Endodermal cell (in vitro differentiated cells): ENCODE results near the gene ZBED5. TPM values are rescaled to one million over a fixed set of nuclear protein-coding genes. Genes with fewer than 3 reads are reported as not detected.

Source experiments
- DNase-seq: peaks from one replicate; pipeline ENCODE4 v3.0.0-alpha.2; 2017
- H3K27ac ChIP-seq: 2 replicates; pipeline ENCODE4 v1.5.1; 2013; ENCODE audit warnings: mild to moderate bottlenecking, low read depth, low read length, moderate library complexity
- H3K27me3 ChIP-seq: 2 replicates; pipeline ENCODE4 v1.6.1; 2013; ENCODE audit warnings: mild to moderate bottlenecking, low read length, moderate library complexity; ENCODE audit not compliant: insufficient read depth, control insufficient read depth, poor library complexity, severe bottlenecking
- H3K36me3 ChIP-seq: 2 replicates; pipeline ENCODE4 v1.7.0; 2013; ENCODE audit warnings: mild to moderate bottlenecking, low read length, moderate library complexity; ENCODE audit not compliant: control insufficient read depth, insufficient read depth
- H3K4me1 ChIP-seq: one replicate; pipeline ENCODE4 v1.7.0; 2013; ENCODE audit warnings: low read length; ENCODE audit not compliant: control insufficient read depth, insufficient read depth
- H3K4me3 ChIP-seq: 2 replicates; pipeline ENCODE4 v1.5.1; 2013; ENCODE audit warnings: mild to moderate bottlenecking, low read length, moderate library complexity
- H3K9ac ChIP-seq: 2 replicates; pipeline ENCODE4 v1.6.1; 2013; ENCODE audit warnings: mild to moderate bottlenecking, low read length, moderate library complexity; ENCODE audit not compliant: poor library complexity, severe bottlenecking; ENCODE audit errors: extremely low read depth
- H3K9me3 ChIP-seq: 2 replicates; pipeline ENCODE4 v1.6.1; 2013; ENCODE audit warnings: mild to moderate bottlenecking, low read length, moderate library complexity; ENCODE audit not compliant: control insufficient read depth
- H3K27ac Mint-ChIP-seq: 2 replicates; pipeline ENCODE4 v1.8.0; 2020; ENCODE audit warnings: mixed read lengths
- H3K27me3 Mint-ChIP-seq: 2 replicates; pipeline ENCODE4 v1.8.0; 2021; ENCODE audit warnings: mild to moderate bottlenecking, mixed read lengths; ENCODE audit not compliant: insufficient read depth
- H3K36me3 Mint-ChIP-seq: 2 replicates; pipeline ENCODE4 v1.8.0; 2020; ENCODE audit warnings: low read depth, mixed read lengths
- H3K4me1 Mint-ChIP-seq: 2 replicates; pipeline ENCODE4 v1.8.0; 2020; ENCODE audit warnings: mixed read lengths
- H3K4me3 Mint-ChIP-seq: 2 replicates; pipeline ENCODE4 v1.8.0; 2020; ENCODE audit warnings: mild to moderate bottlenecking, moderate library complexity, mixed read lengths
- H3K9me3 Mint-ChIP-seq: 2 replicates; pipeline ENCODE4 v1.8.0; 2020; ENCODE audit warnings: mild to moderate bottlenecking, mixed read lengths
- WGBS, 2 experiments: methylation state at CpG; one replicate each; pipeline versions ENCODE4 v1.1.5 to v1.1.7; 2013; ENCODE audit warnings: missing lambda C conversion rate in 2 of 2, mixed read lengths in 1 of 2; ENCODE audit not compliant: insufficient coverage in 1 of 2, insufficient read length in 1 of 2; 5-methylcytosine and 5-hydroxymethylcytosine counted together
- total RNA-seq, 2 donors: library from RNA; stranded (reverse); fragmentation: NEBNext Ultra II Directional in 1 of 2; extraction: Animal tissue kit (Norgen Biotek cat#: 25700) in 1 of 2; gene quantifications; 2 replicates in 1 of 2; 3 replicates in 1 of 2; pipeline ENCODE4 v1.2.1, GENCODE V29; 2021
- TF ChIP-seq, protein P1 (sequence below): fragments of 200-600 bp; sonication (generic); conservative IDR thresholded peaks from 2 replicates; pipeline ENCODE4 v1.5.0; 2021; ENCODE audit warnings: antibody characterized with exemption, mild to moderate bottlenecking

ZBED5 gene
- total RNA-seq, 2 donors from 2014 or later: 51.6 to 57.8 TPM

DNA sequence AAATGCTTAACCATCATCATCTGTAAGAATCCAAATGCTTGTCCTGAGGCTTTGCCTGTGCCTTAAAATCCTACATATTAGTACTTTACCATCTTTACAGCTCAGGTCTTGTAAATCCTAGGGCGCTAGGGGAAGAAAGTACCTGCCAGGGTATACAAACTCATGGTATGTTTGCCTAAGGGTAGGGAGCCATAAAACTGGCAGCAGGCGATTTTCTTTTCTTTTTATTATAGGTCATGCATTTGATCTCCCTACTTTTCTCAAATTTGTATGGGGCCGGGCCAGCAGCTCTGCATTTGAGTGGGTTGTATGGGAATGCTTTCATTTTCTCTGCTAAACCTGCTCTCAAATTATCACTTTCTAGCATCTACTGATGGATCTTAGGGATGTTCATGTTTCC is 24.0 kb upstream of the ZBED5 start:
- TF ChIP-seq, protein P1, sequence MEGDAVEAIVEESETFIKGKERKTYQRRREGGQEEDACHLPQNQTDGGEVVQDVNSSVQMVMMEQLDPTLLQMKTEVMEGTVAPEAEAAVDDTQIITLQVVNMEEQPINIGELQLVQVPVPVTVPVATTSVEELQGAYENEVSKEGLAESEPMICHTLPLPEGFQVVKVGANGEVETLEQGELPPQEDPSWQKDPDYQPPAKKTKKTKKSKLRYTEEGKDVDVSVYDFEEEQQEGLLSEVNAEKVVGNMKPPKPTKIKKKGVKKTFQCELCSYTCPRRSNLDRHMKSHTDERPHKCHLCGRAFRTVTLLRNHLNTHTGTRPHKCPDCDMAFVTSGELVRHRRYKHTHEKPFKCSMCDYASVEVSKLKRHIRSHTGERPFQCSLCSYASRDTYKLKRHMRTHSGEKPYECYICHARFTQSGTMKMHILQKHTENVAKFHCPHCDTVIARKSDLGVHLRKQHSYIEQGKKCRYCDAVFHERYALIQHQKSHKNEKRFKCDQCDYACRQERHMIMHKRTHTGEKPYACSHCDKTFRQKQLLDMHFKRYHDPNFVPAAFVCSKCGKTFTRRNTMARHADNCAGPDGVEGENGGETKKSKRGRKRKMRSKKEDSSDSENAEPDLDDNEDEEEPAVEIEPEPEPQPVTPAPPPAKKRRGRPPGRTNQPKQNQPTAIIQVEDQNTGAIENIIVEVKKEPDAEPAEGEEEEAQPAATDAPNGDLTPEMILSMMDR: no peak

DNA sequence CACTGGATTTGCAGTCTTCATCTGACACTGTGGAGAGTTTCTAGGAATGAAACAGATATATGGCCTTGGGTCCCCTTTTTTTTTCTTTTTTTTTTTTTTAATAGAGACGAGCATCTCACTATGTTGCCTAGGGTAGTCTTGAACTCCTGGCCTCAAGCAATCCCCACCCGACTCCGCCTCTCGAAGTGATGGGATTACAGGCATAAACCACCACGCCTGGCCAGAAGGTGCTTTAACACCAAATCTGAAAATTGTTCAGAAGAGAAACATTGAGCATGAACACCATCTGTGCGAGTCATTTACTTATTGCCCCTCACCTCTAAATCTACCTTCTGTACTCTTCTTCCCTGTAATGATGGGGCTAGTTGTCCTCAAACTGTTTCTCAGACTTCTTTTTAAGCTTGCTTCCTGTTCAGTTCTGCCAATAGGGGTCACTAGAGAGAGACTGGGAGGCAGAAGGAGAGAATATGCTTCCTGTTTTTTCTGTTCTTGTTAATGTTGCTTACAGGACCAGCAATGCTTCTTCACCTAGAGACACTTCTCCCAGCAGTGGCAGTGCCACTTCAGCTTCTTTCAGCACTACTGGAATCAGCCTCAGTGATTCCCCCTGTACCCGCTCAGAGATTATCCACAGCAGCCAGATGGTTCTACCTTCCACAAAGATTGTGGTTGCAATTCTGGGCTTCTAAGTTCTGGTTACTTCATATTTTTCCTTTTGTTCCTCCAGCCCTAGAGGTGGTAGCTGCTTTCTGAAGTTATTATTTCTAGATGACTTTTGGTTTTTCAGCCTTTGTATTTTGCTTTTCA is 20.8 kb upstream of the ZBED5 start:
- H3K9ac ChIP-seq: no peak overlapping the region
- H3K4me1 ChIP-seq: no peaks in the 10 kb centered on the region
- H3K36me3 ChIP-seq: no peaks in the 10 kb centered on the region
- H3K9me3 Mint-ChIP-seq: peaks cover 5% of the 10 kb centered on the region
- H3K27ac ChIP-seq: no peak overlapping the region
- H3K36me3 Mint-ChIP-seq: peaks cover 1% of the 10 kb centered on the region
- peaks cover 3% of the 10 kb centered on the region for H3K4me1 Mint-ChIP-seq
- H3K4me3 Mint-ChIP-seq: no peak overlapping the region
- H3K4me3 ChIP-seq: no peak overlapping the region
- H3K27me3 ChIP-seq: no peaks in the 10 kb centered on the region
- TF ChIP-seq, protein P1: peak; percentile 86
- WGBS, 2 experiments: 92 to 96% methylated on average over 3 to 7 of the region's 7 CpGs
- DNase-seq: peak; percentile 58
- H3K27ac Mint-ChIP-seq: no peak overlapping the region
- H3K27me3 Mint-ChIP-seq: no peaks in the 10 kb centered on the region
- peaks cover 7% of the 10 kb centered on the region for H3K9me3 ChIP-seq

More for the DNA sequence above, 24.0 kb upstream of the ZBED5 start:
- Mint-ChIP-seq H3K27me3 (no peaks in the 10 kb centered on the region), H3K36me3 (peaks cover 8% of the 10 kb centered on the region), H3K27ac (no peak overlapping the region), H3K9me3 (peaks cover 18% of the 10 kb centered on the region), H3K4me3 (no peak overlapping the region), H3K4me1 (peaks cover 3% of the 10 kb centered on the region)
- no peaks in the 10 kb centered on the region for H3K4me1 ChIP-seq
- H3K36me3 ChIP-seq: no peaks in the 10 kb centered on the region
- no peak overlapping the region for H3K27ac ChIP-seq
- H3K4me3 ChIP-seq: no peak overlapping the region
- H3K27me3 ChIP-seq: no peaks in the 10 kb centered on the region
- H3K9me3 ChIP-seq: peaks cover 17% of the 10 kb centered on the region
- 89 to 100% methylated on average over 1 to 2 of the region's 3 CpGs for WGBS, 2 experiments
- no peak overlapping the region for H3K9ac ChIP-seq
- DNase-seq: no peak

DNA sequence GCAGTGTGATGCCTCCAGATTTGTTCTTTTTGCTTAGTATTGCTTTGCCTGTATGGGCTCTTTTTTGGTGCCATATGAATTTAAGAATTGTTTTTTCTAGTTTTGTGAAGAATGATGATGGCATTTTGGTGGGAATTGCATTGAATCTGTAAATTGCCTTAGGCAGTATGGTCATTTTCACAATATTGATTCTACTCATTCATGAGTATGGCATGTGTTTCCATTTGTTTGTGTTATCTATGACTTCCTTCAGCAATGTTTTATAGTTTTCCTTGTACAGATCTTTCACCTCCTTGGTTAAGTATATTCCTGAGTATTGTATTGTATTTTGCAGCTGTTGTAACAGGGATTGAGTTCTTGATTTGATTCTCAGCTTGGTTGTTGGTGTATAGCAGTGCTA is 18.3 kb upstream of the ZBED5 start:
- Mint-ChIP-seq H3K36me3 (peaks cover 5% of the 10 kb centered on the region), H3K27ac (no peak overlapping the region), H3K9me3 (peaks cover 24% of the 10 kb centered on the region), H3K4me1 (peaks cover 3% of the 10 kb centered on the region), H3K4me3 (no peak overlapping the region), H3K27me3 (no peaks in the 10 kb centered on the region)
- no peak for DNase-seq
- no peaks in the 10 kb centered on the region for H3K4me1 ChIP-seq
- no peak overlapping the region for H3K9ac ChIP-seq
- H3K4me3 ChIP-seq: no peak overlapping the region
- H3K9me3 ChIP-seq: peaks cover 15% of the 10 kb centered on the region
- H3K27ac ChIP-seq: no peak overlapping the region
- TF ChIP-seq, protein P1: no peak
- no peaks in the 10 kb centered on the region for H3K36me3 ChIP-seq
- H3K27me3 ChIP-seq: no peaks in the 10 kb centered on the region
